Measurements from ENCODE around the gene GZF1.
"Not testable (repeated sequence)": the region's sequence is repeated elsewhere in the genome, so short reads cannot be mapped to it uniquely, and the experiment has no call there.

The GZF1 gene

DNA sequence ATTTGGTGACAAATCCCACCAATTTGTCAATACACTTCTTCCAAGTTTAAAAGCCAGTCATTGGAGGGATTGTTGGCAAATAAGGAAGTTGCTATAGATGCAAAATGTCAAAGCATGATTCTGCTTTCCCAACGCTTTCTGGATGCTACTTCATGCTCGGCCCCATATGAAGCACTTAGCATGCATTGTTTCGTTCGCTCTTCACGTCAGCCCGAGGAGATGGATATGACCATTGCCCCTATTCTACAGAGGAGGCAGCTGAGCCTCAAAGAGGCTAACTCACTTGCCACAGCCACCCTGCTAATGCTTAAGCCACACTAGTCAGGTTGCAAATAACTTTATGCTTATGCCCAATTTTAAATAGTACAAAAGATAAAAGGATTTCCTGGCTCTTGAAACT, 14.2 kb upstream of the GZF1 start:
- DNase-seq (ENCODE audit: low spot score) = no peak

DNA sequence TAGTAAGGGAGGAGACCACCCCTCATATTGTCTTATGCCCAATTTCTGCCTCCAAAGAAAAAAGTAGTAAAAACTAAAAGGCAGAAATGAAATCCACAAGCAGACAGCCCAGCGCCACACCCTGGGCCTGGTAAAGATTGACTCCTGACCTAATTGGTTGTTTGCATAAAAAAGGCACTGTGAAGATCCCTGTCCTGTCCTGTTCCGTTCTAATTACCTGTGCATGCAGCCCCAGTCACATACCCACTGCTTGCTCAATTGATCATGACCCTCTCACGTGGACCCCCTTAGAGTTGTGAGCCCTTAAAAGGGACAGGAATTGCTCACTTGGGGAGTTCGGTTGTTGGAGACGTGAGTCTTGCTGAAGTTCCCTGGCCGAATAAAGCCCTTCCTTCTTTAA, 13.5 kb upstream of the GZF1 start:
- DNase-seq (ENCODE audit: low spot score) = not testable (repeated sequence)

DNA sequence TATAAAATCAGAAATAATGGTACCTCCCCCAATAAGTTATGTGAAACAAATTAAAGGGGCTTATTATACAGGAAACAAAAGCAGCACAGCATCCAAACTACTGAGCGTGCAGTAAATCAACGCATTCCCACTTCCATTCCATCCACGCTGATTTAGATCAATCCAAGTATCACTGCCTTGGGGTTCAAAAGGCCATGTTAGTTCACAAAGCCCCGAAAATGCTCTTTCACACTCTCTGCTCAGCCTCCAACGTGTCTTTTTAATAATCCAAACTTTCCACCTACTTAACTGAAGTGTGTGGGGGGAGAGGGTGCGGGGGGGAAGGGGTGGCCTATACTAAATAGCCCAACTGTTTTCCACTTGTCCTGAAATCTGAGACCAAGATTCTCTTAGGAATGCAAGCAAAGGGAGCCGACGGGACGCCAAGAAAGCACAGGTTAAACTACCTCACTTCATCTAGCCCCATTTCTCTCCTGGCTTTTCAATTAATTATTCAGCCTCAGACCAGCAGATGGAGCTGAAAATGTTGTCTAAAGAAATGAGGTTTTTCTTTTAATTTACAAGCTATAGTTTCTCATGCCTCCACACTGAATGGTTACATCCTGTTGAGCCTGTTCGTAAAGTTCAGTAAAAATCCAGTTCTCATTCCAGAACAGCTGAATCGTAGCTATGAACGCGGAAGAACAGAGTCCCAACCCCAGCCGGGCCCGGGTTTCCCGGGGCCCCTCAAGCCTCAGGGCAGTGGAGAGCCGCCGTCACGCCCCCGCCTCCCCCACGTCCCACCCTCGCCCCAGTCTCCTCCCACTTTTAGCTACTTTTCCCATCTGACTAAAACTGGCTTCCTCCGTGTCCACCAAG, 12.4 kb upstream of the GZF1 start:
- peak; percentile 61 for DNase-seq (ENCODE audit: low spot score)

DNA sequence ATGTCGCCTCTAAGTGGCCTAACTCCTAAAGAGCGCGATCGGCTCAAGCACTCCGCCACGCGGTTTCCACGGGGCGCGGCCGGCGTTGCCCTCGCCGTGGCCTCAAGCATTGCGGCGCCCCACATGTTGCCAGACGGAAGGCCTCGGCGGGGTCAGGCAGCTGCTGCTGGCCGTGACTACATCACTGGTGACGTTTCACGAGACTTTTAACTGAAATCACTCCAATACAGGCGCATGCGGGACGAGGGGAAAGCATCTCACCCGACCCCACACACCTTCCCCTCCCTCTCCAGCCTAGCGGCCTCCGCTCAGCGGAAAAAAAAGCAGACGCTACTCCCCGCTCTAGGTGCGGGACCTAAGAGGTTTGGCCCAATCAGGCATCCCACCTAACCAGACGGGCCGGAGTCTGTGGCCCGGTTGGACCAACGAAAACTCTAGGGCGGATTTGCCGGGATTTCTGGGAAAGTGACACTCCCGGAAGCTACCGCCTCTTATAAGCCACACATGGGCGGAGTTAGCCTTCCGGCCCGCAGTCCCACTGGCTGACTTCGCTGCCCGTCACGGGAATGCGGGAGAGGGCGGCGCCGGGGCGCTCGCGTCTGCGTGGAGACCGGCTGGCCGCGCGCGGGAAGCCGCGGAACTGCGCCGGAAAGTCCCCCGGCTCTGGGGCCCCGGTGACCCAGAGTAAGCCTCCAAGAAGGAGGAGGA, 11.6 kb upstream of the GZF1 start, which contains the start of gene NXT1:
Gene NXT1 (plus strand): TSS at position 596 of the 708 bp plus-strand sequence. CDS start 3,251 bp downstream, outside the sequence.
- DNase-seq (ENCODE audit: low spot score) = peak; percentile 96

DNA sequence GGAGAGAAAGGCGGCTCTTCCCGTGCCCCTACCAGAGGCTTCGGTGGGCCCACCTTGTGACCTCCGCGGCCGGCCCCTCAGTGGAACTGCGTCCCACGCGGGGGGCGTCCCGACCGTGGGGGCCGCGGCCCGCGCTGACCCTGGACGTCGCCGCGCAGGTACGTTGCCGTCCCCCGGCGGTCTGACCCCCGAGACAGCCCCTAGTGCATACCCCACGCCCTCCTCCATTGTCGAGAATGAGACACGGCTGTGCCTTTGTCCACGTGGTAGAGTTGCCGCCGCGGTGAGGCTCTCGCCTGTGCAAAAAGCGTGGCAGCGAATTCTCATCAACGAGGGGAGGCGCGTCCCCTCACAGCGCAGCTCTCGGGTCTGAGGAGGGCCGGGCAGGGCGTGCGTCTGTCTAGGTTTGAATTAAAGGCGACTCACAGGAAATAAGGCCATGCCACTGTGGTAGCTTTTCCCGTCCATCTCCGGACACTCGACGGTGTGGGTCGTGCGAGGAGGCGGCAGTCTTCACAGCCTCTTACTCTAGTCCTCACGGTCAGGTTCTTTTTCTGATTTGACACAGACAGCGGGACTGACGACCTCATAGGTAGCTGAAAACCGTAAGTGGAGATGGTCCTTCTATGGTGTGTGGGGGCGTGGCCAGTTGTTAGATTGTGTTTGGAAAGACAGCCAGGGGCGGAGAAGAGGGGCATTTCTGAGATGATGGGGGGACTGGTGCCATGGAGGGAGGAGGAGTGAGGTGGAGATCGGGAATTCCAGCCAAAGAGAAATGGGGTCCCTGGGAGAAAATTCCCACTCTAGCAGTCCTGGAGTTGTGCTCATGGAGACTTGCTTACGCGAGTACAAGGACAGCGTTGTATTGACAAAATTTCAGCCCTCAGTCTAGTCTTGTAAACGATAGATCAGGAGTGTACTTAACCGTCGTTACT, 10.8 kb upstream of the GZF1 start:
- DNase-seq (ENCODE audit: low spot score) = no peak

DNA sequence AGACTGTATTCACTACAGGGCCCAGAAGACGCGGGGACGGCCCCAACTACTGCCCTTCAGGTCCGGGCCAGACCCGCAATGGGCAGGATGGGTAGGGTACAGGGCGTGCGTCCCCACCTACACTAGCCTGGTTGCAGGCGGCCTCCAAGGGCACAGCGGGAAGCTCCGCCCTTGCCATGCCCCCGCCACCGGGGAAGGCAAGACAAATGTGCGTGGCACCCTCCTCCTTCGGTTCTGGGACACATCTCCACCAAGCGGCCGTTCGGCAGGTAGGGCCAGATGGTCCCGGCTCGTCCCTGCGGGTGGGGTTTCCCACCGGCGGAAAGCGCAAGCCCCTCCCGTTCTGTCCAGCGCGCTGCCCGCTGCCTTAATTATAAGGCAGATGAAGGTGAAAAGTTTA, 5.8 kb upstream of the GZF1 start:
- no peak for DNase-seq (ENCODE audit: low spot score)

DNA sequence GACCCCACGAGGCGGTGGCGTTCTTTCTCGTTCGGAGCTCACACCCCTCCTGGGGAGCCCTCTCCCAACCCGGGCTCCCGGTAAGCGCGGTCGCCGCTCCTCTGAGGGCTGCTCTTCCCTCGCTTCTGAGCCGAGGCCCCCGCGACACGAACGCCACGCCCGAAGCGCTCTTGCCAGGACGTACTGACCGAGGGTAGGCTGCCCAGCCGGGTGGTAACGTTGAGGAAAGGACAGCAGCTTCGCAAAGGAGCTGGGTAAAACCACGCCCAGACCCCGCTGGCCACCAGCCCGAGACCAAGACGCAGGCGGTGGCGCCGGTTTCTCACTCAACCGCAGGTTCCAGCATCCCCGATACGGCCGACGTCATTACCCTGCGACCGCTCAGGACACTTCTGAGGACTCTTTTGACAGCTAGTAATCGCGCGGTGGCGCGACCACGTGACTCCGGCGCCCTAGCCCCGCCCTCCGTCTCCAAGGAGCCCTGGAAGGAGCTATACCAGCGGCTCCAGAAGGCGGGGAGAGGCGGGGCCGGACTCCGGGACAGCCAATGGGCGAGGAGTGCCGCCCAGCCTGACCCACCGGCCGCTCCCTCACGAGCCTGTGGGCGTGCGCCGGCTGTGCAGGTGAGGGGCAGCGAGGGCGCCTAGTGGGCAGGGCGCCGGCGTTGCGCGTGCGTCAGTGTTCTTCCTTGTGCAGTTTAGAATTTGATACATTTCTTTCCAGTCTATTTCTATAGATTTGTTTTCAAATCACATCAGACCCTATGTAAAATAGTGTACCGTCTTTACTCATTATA, 4.0 kb upstream of the GZF1 start:
- DNase-seq (ENCODE audit: low spot score) = peak; percentile 93

DNA sequence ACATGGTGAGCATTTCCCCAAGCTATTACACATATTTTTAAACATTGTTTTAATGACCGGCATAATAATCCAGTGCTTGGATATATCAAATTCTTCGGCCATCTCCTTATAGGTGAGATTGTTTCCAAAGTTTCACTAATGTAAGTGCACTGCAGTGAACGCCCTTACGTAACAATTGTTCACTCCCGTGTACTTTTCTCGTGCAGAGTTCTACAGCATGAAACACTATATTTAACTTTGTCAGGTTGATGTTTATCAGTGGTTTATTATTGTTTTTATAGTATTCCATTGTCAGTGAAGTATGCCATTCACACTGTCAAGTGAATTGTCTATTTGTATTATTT, 3.4 kb upstream of the GZF1 start:
- DNase-seq (ENCODE audit: low spot score) = no peak

DNA sequence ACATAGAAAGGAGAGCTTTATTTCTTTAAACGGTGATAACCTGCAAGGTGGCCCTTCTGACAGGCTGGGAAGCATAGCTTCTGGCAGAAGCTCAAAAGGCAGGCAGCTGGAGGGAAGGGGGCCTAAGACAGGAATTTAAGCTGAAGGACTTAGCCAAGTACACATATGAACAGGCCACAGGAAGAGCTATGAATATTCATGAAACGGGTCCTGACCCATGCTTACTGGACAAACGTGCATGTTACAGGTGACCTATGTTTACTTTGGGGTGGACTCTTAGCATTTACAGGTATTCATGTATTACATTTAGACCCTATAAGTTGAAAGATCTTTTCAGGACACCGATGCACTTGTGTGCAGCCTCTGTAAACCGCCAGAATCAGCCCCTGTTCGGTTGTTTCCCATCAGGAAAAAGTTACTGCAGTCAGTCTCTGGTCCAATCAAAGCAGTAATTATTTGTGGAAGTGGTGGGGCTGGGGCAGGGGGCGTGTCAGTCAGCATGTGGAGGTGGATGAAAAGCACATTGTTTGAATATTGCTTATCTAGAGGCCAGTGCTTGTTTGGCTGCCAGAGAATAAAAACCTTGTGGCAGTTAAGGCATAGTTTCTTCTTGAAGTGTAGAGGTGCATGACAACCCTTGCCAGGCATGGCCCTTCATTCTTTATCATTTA, 2.9 kb upstream of the GZF1 start:
- DNase-seq (ENCODE audit: low spot score) = peak; percentile 77

DNA sequence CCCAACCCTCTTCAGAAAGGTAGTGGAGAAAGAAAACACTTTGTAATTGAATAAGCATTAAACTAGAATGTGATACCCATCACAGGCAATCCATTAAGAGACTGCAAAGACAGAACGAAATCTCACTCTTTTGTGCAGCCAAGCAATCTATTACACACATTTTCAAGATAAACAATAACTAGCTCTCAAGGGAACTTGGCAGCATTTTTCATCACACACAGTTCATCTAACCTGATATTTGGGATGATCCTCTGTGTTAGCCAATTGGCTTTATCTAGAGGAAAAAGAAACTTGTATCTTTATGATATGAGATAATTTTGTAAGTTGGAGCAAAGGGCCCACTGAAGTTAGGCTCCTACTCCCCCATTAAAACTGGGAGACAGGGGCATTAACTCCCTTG, 1.5 kb upstream of the GZF1 start:
- DNase-seq (ENCODE audit: low spot score) = no peak

DNA sequence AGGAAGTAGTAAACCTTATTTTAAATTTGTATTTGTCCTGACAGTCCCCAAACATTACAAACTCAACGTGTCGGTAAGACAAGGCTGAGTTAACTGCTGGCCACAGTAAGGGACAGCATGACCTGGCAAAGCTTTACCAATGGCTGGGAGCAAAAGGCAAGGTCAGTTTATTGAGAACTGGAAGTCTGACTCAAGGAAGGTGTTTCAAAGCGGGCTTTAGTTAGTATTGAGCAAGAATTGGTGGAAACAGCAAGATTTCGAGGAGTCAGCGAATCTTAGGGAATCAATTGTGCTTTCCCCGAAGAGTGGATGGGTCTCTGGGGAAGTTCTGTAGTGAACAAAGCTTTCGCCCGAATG, 885 bp upstream of the GZF1 start:
- no peak for DNase-seq (ENCODE audit: low spot score)

DNA sequence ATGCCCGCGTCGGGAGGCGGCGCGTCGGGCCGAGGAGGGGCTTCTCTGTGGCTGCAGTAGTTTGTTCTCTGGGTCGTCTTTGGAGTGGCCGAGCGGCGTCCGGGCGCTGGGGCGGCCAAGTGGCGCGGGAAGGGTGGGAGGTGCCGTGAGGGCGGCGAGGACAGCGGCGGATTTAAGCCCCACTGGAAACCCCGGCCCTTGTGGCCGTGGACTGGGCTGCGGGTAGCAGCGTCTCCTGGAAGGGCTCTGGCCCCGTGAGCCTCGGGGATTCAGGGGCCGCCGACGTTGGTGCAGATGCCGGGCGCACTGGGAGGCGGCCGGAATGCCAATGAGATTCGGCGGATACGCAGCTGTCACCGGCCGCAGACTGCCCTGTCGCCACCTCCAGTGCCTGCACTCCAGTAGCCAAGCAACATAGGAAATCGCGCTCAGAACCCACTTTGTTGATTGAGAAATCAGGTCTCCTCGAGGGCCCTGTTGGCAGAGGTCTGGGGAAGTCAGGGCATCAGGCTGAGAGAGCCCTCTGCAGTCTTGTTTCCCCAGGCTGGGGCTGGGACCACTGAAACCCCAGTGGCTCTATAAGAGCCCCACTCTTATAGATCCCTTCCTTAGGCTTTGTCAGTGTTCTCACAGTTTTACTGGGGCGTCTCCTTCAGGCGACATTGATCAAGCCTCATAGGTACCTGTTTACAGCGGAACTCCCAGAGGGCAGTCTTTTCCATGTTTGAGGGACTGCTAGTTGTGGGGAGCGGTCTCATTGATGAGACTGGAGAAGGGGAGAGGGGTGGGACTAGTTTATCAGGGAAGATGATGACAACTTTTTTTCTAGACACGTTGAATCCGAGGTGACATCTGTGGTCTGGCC, 642 bp downstream of the GZF1 start:
- no peak for DNase-seq (ENCODE audit: low spot score)

DNA sequence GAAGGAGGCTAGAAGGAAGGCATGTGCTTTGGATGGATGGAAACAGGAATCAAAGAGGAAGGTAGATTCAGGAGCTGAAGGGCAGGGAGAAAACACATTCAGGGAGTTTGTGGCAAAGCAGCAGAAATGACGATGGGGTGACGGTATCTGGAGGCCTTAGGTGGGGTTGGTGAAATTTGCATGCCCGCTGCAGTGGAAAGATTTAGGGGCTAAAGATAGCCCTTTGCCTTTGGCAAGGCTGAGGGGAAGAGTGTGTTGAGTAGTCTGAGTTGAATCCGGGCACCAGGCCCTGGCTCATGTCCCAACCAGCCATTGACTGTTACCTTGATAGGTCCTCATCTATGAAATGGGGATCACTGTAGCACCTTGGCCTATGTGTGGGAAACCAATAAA, 1.3 kb downstream of the GZF1 start:
- DNase-seq (ENCODE audit: low spot score) = no peak

DNA sequence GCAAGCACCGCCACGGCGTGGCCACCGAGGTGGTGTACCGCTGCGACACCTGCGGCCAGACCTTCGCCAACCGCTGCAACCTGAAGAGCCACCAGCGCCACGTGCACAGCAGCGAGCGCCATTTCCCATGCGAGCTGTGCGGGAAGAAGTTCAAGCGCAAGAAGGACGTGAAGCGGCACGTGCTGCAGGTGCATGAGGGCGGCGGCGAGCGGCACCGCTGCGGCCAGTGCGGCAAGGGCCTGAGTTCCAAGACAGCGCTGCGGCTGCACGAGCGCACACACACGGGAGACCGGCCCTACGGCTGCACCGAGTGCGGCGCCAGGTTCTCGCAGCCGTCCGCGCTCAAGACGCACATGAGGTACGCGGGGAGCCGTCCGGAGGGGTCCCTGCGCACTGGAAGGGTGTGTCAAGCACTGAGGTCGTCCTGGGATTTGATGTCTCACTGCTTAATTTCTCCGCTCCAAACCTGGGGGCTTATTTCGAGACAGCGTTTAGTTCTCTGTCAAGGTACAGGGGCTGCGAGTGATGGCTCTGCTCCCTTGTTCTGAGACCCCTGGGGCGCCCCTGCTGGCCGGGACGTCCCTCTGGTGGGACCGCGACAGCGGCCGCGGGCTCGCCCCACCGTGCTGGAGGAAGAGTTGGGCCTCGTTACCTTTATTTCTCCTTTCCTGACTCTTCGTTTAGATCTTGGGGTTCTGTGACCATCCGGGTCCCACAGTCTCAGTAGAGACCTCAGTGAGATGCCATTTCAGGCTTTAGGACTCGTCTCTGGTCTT, 3.6 kb downstream of the GZF1 start:
- DNase-seq (ENCODE audit: low spot score) = no peak

DNA sequence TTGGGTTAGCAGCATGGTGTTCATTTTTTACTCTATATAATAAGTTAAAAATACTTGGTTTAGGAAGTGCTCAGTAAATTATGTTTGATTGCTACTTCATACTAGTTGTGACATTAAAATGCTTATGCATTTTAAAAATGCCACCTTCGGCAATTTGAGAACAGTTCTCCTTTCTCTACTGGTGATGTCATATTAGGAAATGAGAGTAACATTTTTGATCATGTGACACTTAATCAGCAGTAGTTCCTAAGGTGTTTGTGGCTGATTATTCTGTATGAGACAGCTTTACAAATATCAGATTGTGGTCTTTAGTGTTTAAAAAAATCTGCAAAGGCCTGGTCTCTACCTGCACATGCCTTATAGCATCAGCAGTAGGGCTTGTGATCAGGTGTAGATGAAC, 4.4 kb downstream of the GZF1 start:
- no peak for DNase-seq (ENCODE audit: low spot score)

DNA sequence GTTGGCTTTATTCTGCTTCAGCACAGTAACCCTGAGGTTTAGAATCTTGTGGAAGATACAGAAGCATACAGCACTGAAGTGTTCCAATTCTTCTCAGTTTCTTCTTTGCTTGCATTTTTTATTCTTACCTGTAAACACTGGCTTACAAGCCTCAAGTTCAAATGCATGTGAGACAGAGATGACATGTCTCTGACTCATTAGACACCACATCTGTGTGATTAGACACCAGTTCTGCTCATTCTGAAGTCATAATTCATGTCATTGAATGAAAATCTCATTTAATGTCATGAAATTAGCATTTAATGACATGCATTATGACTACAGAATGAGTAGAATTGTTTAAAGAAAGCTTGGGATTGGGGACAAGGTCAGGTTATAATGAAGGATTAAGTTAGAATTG, 5.8 kb downstream of the GZF1 start:
- DNase-seq (ENCODE audit: low spot score) = no peak

DNA sequence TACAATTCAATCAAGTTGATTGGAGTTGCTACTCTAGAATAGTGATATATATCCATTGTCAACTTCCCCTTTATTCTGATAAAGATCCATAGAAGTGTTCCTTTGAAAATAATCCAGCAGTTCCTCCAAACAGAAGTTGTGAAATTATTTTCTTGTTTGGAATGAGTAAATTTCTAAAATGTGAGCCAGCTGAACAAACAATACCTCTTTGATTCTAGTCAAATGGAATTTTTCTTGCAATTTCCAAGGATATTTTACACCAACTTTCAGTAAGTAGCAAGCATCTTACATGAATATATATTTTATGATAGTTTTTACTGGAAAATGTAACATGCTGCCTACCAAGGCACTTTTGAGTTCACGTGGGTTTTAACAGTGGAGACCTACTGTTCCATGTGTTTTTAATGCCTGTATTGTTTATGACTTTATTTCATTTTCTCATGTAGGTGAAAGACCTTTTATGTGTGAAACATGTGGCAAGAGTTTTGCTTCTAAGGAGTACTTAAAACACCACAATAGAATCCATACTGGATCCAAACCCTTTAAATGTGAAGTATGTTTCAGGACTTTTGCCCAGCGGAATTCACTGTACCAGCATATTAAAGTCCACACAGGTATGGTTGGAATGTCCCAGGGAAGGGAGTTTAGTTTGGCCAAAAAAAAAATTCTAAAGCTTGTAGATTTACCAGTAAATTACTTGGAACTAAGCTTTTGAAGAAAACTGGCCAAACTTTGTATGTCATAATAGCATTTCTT, 6.5 kb downstream of the GZF1 start:
- DNase-seq (ENCODE audit: low spot score) = no peak

DNA sequence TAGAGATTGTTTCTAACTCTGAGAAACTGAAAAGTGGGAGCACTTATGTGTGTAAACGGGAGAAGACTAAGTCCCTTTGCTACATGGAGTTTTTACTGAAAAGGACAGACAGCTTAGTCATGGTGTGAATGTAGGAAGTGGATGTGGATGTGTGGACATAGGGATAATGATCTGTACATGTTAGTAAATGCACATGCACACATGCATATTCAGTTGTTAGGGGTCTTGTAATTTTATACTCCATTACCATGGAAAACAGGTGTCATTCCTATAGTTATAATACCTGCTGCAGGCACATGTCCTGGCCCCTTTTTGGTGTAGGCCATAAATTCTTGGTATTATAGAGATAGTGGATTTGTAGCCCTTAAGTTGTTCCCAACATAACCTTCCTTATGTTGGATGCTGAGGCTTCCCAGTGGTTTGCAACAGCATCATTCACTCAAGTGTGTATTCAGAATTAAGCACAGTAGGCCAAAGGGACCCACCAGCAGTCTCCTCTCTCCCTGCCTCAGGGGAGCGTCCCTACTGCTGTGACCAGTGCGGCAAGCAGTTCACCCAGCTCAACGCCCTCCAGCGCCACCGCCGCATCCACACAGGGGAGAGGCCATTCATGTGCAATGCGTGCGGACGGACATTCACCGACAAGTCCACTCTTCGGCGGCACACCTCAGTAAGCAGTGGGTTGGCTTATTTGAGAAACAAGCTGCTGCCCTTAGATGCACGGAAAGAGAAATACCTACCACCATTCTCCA, 7.3 kb downstream of the GZF1 start:
- no peak for DNase-seq (ENCODE audit: low spot score)
